AG04450 (cell line): ENCODE data around the gene SBK1. TPM values are rescaled to one million over a fixed set of nuclear protein-coding genes. Genes with fewer than 3 reads are reported as not detected.

Experiments used
- CTCF ChIA-PET: fragments of 300-600, 350-600 bp; formaldehyde crosslinking; extraction: SDS; loops from one replicate; lab custom pipeline; 2022; ENCODE audit warnings: antibody characterized with exemption, inconsistent platforms; lab: Charles Lee
- POLR2A ChIA-PET: fragments of 350-600 bp; formaldehyde crosslinking; extraction: SDS; loops from one replicate; lab custom pipeline; 2021; ENCODE audit warnings: antibody characterized with exemption, inconsistent platforms; lab: Yijun Ruan, JAX
- DNase-seq: peaks from one replicate; pipeline ENCODE4 v3.0.0-alpha.2; 2011; ENCODE audit warnings: low read depth, low spot score
- H3K27ac ChIP-seq: one replicate; pipeline ENCODE4 v1.5.1; 2012; ENCODE audit warnings: low read depth, low read length, control low read depth
- H3K27me3 ChIP-seq: one replicate; pipeline ENCODE4 v1.6.0; 2012; ENCODE audit warnings: low read length; ENCODE audit not compliant: control insufficient read depth, insufficient read depth
- H3K4me3 ChIP-seq: 2 replicates; pipeline ENCODE4 v1.5.1; 2011; ENCODE audit warnings: mild to moderate bottlenecking, low read depth, low read length, control low read depth
- H3K9me3 ChIP-seq: 2 replicates; pipeline ENCODE4 v1.5.1; 2012; ENCODE audit warnings: low read length; ENCODE audit not compliant: control insufficient read depth, insufficient read depth
- polyA plus RNA-seq: library from polyadenylated mRNA; depleted of rRNA; stranded (reverse); fragments of >200 nt; gene quantifications from 2 replicates; pipeline ENCODE4 v1.2.3, GENCODE V29; 2011
- TF ChIP-seq, protein P1 (sequence below): IDR thresholded peaks from 2 replicates; pipeline ENCODE4 v1.5.1; 2011; ENCODE audit warnings: low read depth, low read length, control low read depth, inconsistent platforms

The SBK1 gene
- polyA plus RNA-seq, 1 experiment = 0.02 TPM

DNA sequence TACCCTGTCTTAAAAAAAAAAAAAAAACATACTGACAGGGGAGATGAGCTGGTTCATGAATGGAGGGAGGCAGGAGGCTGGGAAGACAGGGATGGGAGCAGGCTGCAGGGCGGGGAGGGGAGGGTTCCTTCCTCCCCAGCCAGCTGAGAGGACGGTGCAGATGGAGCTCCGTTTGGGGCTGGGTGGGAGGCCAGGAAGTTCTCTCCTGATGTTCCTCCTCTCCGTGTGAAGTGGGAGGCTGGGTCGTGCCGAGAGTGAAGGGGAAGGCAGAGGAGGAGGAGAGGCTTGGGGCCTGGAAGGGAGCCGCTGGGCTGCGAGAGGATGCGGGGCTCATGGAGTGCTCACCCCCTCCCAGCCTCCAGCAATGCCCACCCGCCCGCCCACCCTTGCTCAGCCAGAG lies 21.3 kb downstream of the SBK1 start:
- no peaks in the 10 kb centered on the region for H3K27me3 ChIP-seq
- H3K4me3 ChIP-seq = no peak overlapping the region
- ChIA-PET CTCF (interaction anchor here (2.7 kb wide), 1 partner anchor 36 kb away, joined by 15 read pairs; no protein-coding TSS in a partner anchor), POLR2A (no interaction called here)
- H3K9me3 ChIP-seq = no peaks in the 10 kb centered on the region
- TF ChIP-seq, protein P1, sequence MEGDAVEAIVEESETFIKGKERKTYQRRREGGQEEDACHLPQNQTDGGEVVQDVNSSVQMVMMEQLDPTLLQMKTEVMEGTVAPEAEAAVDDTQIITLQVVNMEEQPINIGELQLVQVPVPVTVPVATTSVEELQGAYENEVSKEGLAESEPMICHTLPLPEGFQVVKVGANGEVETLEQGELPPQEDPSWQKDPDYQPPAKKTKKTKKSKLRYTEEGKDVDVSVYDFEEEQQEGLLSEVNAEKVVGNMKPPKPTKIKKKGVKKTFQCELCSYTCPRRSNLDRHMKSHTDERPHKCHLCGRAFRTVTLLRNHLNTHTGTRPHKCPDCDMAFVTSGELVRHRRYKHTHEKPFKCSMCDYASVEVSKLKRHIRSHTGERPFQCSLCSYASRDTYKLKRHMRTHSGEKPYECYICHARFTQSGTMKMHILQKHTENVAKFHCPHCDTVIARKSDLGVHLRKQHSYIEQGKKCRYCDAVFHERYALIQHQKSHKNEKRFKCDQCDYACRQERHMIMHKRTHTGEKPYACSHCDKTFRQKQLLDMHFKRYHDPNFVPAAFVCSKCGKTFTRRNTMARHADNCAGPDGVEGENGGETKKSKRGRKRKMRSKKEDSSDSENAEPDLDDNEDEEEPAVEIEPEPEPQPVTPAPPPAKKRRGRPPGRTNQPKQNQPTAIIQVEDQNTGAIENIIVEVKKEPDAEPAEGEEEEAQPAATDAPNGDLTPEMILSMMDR = no peak
- DNase-seq = no peak
- H3K27ac ChIP-seq = no peak overlapping the region

DNA sequence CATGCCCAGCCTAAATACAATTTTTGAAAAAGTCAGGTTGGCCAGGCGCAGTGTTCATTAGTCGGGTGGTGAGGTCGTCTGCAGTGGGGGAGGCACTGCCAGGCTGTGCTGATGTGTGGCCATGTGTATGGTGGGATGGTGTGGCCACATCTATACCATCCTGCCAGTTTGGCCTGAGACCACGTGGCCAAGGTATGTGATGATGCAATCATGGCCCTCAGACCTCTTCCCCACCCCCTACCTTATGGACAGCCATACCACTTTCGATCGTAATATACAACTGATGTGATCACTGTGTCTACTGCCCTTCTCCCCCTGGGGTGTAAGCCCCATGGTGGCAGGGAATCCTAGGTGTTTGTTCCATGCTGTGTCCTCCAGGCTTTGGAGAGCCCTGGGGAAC lies 23.7 kb downstream of the SBK1 start:
- no peak overlapping the region for H3K4me3 ChIP-seq
- POLR2A ChIA-PET = no interaction called here

GRCh38 chr16:28317040-28317880 lies 24.9 kb downstream of the SBK1 start:
- ChIA-PET POLR2A (no interaction called here), CTCF (interaction anchor here (0.6 to 5.3 kb wide), 9 partner anchors 9 to 241 kb away, joined by 3 to 77 read pairs (median 6); no protein-coding TSS in a partner anchor)
- H3K27ac ChIP-seq = no peak overlapping the region
- no peaks in the 10 kb centered on the region for H3K27me3 ChIP-seq
- H3K9me3 ChIP-seq = no peaks in the 10 kb centered on the region
- no peak for DNase-seq
- no peak overlapping the region for H3K4me3 ChIP-seq
- TF ChIP-seq, protein P1 = peak; percentile 83

More for the DNA sequence above, 23.7 kb downstream of the SBK1 start:
- Histone ChIP-seq H3K27ac (no peak overlapping the region), H3K27me3 (no peaks in the 10 kb centered on the region), H3K9me3 (no peaks in the 10 kb centered on the region)
- CTCF ChIA-PET = interaction anchor here (1.0 to 5.3 kb wide), 5 partner anchors 16 to 39 kb away, joined by 4 to 77 read pairs (median 6); no protein-coding TSS in a partner anchor
- TF ChIP-seq, protein P1 = no peak
- DNase-seq = no peak

DNA sequence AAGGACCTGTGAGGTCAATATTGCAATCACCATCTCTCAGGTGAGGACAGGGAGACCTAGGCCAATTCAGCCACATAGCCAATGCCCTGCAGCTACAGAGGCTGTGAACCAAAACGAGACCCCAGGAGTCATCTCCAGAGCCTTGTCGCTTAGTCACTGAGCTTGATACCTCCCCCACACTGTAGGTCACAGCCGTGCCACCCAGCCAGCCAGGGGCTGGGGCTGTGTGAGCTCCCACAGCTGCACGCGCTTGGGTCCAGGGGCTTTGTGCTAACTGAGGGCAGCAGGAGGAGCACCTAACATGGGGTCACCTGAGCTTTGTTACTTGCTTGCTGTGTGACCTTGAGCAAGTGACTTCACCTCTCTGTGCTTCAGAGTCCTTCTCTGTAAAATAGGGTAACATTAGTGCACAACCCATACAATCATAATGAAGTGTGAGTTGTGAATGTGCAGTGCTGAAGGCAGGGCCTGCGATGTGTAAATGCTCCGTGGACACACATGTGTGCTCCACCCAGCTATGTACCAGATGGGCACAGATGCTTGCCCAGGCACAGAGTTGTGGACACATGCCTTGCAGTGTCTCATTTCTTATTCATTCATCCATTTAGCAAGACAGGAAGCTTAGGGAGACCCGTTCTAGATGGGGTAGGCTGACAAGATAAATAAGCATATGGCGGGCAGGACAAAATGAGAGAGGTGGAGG lies 25.9 kb downstream of the SBK1 start:
- POLR2A ChIA-PET = no interaction called here
- TF ChIP-seq, protein P1 = no peak
- no peak for DNase-seq
- Histone ChIP-seq H3K4me3 (no peak overlapping the region), H3K27ac (no peak overlapping the region), H3K9me3 (no peaks in the 10 kb centered on the region), H3K27me3 (no peaks in the 10 kb centered on the region)
- CTCF ChIA-PET = interaction anchor here (0.6 to 5.3 kb wide), 6 partner anchors 8 to 242 kb away, joined by 3 to 77 read pairs (median 6); no protein-coding TSS in a partner anchor
